OCI-LY7 (cell line): ENCODE measurements around the gene TTC33. TPM values are rescaled to one million over a fixed set of nuclear protein-coding genes. Genes with fewer than 3 reads are reported as not detected.

Experiments used
- BruUV-seq: library from RNA; stranded (reverse); fragments of 400-500 nt; replicated peaks from 2 replicates; lab custom pipeline; 2021; lab: Mats Ljungman, UMichigan
- CTCF ChIA-PET: fragments of 300-600 bp; sonication (Branson Sonifier 250); formaldehyde crosslinking; loops from one replicate; lab custom pipeline; 2022; ENCODE audit warnings: antibody characterized with exemption; ENCODE audit not compliant: unreplicated experiment; lab: Charles Lee
- POLR2A ChIA-PET: fragments of 300-600 bp; sonication (Branson Sonifier 250); formaldehyde crosslinking; loops from one replicate; lab custom pipeline; 2022; ENCODE audit warnings: antibody characterized with exemption; lab: Charles Lee
- DNase-seq: peaks from one replicate; pipeline ENCODE4 v3.0.0-alpha.2; 2015; ENCODE audit warnings: low spot score
- H2AFZ ChIP-seq: fragments of 200-600 bp; sonication (generic), shearing (Covaris generic); 2 replicates; pipeline ENCODE4 v1.6.1; 2014; ENCODE audit warnings: mild to moderate bottlenecking, antibody characterized with exemption, low read length, moderate library complexity
- H3K27ac ChIP-seq: fragments of 200-600 bp; sonication (generic); 2 replicates; pipeline ENCODE4 v1.5.1; 2014; ENCODE audit warnings: mixed run types, low read depth, mild to moderate bottlenecking, moderate library complexity, low read length, inconsistent platforms; ENCODE audit not compliant: poor library complexity, severe bottlenecking
- H3K36me3 ChIP-seq: fragments of 200-600 bp; sonication (generic); 2 replicates; pipeline ENCODE4 v1.6.1; 2014; ENCODE audit warnings: mild to moderate bottlenecking, antibody characterized with exemption, low read length, moderate library complexity, mixed read lengths; ENCODE audit not compliant: insufficient read depth
- H3K4me1 ChIP-seq: fragments of 200-600 bp; sonication (generic); 2 replicates; pipeline ENCODE4 v1.5.1; 2014; ENCODE audit warnings: mild to moderate bottlenecking, low read length; ENCODE audit not compliant: insufficient read depth, poor library complexity, severe bottlenecking
- H3K4me2 ChIP-seq: fragments of 200-600 bp; sonication (generic); 2 replicates; pipeline ENCODE4 v1.6.1; 2014; ENCODE audit warnings: mild to moderate bottlenecking, low read length
- H3K4me3 ChIP-seq: fragments of 200-600 bp; sonication (generic); 2 replicates; pipeline ENCODE4 v1.5.1; 2014; ENCODE audit warnings: mild to moderate bottlenecking, low read depth, low read length; ENCODE audit not compliant: poor library complexity, severe bottlenecking
- H3K79me2 ChIP-seq: fragments of 200-600 bp; sonication (generic); 2 replicates; pipeline ENCODE4 v1.6.1; 2016; ENCODE audit warnings: low read depth, mild to moderate bottlenecking, low read length, moderate library complexity, mixed read lengths; ENCODE audit not compliant: insufficient read depth
- H3K9me2 ChIP-seq: fragments of 200-600 bp; sonication (generic); 2 replicates; pipeline ENCODE4 v1.6.1; 2016; ENCODE audit warnings: mild to moderate bottlenecking, low read length, mixed read lengths; ENCODE audit not compliant: insufficient read depth
- H3K9me3 ChIP-seq: fragments of 200-600 bp; sonication (generic); 2 replicates; pipeline ENCODE4 v1.6.1; 2014; ENCODE audit warnings: mild to moderate bottlenecking, mixed run types, low read length, mixed read lengths
- H4K20me1 ChIP-seq: fragments of 200-600 bp; sonication (generic); 2 replicates; pipeline ENCODE4 v1.6.1; 2014; ENCODE audit warnings: mild to moderate bottlenecking, antibody characterized with exemption, low read length, moderate library complexity, mixed read lengths; ENCODE audit not compliant: insufficient read depth
- CTCF ChIP-seq: fragments of 200-600 bp; sonication (generic); conservative IDR thresholded peaks from 2 replicates; pipeline ENCODE4 v1.5.1; 2014; ENCODE audit warnings: mild to moderate bottlenecking, antibody characterized with exemption, low read length, moderate library complexity, mixed read lengths
- EZH2phosphoT487 ChIP-seq: fragments of 200-600 bp; sonication (generic); IDR thresholded peaks from 2 replicates; pipeline ENCODE4 v1.6.1; 2018; ENCODE audit warnings: low read depth, borderline replicate concordance, mild to moderate bottlenecking, mixed run types, antibody characterized with exemption, low read length, moderate library complexity, mixed read lengths
- intact Hi-C: fragments of 100-400 bp; cut with micrococcal nuclease; formaldehyde crosslinking; loops from one replicate; pipeline ENCODE4 v1.10.0; 2022; ENCODE audit not compliant: unreplicated experiment
- total RNA-seq, 2 experiments: library from RNA; depleted of rRNA in 1 of 2; stranded (reverse); fragments of >200 nt in 1 of 2; shearing (Covaris generic) in 1 of 2; gene quantifications; 2 replicates each; pipeline ENCODE4 v1.2.3, GENCODE V29; 2014 to 2022

Gene TTC33
- total RNA-seq, 2 experiments from 2014 or later, result 15.9 to 20.5 TPM

GRCh38 chr5:40720069-40720468 is 35.7 kb downstream of the TTC33 start:
- no TSS peak for BruUV-seq
- CTCF ChIA-PET, result no interaction called here
- no peak overlapping the region for H3K27ac ChIP-seq
- peaks cover 4% of the 10 kb centered on the region; the same call in 1 of the 2 replicates for H3K9me3 ChIP-seq
- intact Hi-C loops, result no loop called here
- no peaks in the 10 kb centered on the region for H3K79me2 ChIP-seq
- no peaks in the 10 kb centered on the region for H4K20me1 ChIP-seq
- POLR2A ChIA-PET, result interaction anchor here (0.5 kb wide), 1 partner anchor 222 kb away, joined by 3 read pairs; no protein-coding TSS in a partner anchor
- no peak overlapping the region for H3K4me2 ChIP-seq
- DNase-seq, result no peak
- H3K9me2 ChIP-seq, result no peaks in the 10 kb centered on the region
- TF ChIP-seq EZH2phosphoT487 (no peak), CTCF (no peak)
- no peak overlapping the region for H3K4me3 ChIP-seq
- no peak overlapping the region for H2AFZ ChIP-seq
- H3K4me1 ChIP-seq, result no peaks in the 10 kb centered on the region
- peaks cover 29% of the 10 kb centered on the region for H3K36me3 ChIP-seq

- Histone ChIP-seq H3K79me2 (no peaks in the 10 kb centered on the region), H3K4me3 (no peak overlapping the region), H3K4me2 (no peak overlapping the region), H3K4me1 (no peaks in the 10 kb centered on the region), H4K20me1 (no peaks in the 10 kb centered on the region), H3K9me3 (peaks cover 4% of the 10 kb centered on the region; the same call in 1 of the 2 replicates), H2AFZ (no peak overlapping the region), H3K27ac (no peak overlapping the region), H3K36me3 (peaks cover 20% of the 10 kb centered on the region), H3K9me2 (no peaks in the 10 kb centered on the region)
- POLR2A ChIA-PET, result interaction anchor here (0.6 kb wide), 1 partner anchor 49 kb away, joined by 3 read pairs; no protein-coding TSS in a partner anchor
- no peak for TF ChIP-seq EZH2phosphoT487
- no peak for TF ChIP-seq CTCF
- no TSS peak for BruUV-seq
- CTCF ChIA-PET, result no interaction called here
- intact Hi-C loops, result no loop called here
- DNase-seq, result no peak
These were observed 38.5 kb downstream of the TTC33 start for GRCh38 chr5:40717281-40717680.

- H4K20me1 ChIP-seq, result no peaks in the 10 kb centered on the region
- H3K4me1 ChIP-seq, result no peaks in the 10 kb centered on the region
- intact Hi-C loops, result no loop called here
- POLR2A ChIA-PET, result interaction anchor here (0.5 kb wide), 1 partner anchor 52 kb away, joined by 4 read pairs; no protein-coding TSS in a partner anchor
- TF ChIP-seq EZH2phosphoT487 (no peak), CTCF (no peak)
- no peaks in the 10 kb centered on the region for H3K9me2 ChIP-seq
- H2AFZ ChIP-seq, result no peak overlapping the region
- DNase-seq, result no peak
- CTCF ChIA-PET, result no interaction called here
- no peak overlapping the region for H3K4me3 ChIP-seq
- peaks cover 16% of the 10 kb centered on the region for H3K36me3 ChIP-seq
- H3K27ac ChIP-seq, result no peak overlapping the region
- H3K9me3 ChIP-seq, result peaks cover 4% of the 10 kb centered on the region; the same call in 1 of the 2 replicates
- H3K79me2 ChIP-seq, result no peaks in the 10 kb centered on the region
- BruUV-seq, result no TSS peak
- no peak overlapping the region for H3K4me2 ChIP-seq
These were observed 39.2 kb downstream of the TTC33 start for GRCh38 chr5:40716590-40716989.
